ENCODE data around the gene YOD1. TPM values are rescaled to one million over a fixed set of nuclear protein-coding genes. Genes with fewer than 3 reads are reported as not detected.

Gene YOD1
- total RNA-seq, 1 experiment from 2014 or later: 63.9 TPM

- no peaks in the 10 kb centered on the region for H4K20me1 ChIP-seq (ENCODE audit: low read length)
- intact Hi-C loops (cut with micrococcal nuclease): no loop called here
- BruUV-seq (replicated peaks): no TSS peak
- H3K79me2 ChIP-seq (ENCODE audit: low read length): peaks cover 31% of the 10 kb centered on the region
- peaks cover 27% of the 10 kb centered on the region; the same call in 1 of the 2 replicates for H3K36me3 ChIP-seq (ENCODE audit: low read depth, low read length)
- peak overlapping the region; percentile 55; the same call in 1 of the 2 replicates for H3K4me2 ChIP-seq (ENCODE audit: low read length)
- no peak overlapping the region for H2AFZ ChIP-seq (ENCODE audit: low read length)
- peak overlapping the region; percentile 86 for H3K9ac ChIP-seq (ENCODE audit: low read length)
- H3K27ac ChIP-seq (ENCODE audit: low read length): peak overlapping the region; percentile 95
- DNase-seq: no peak
- H3K4me1 ChIP-seq (ENCODE audit: insufficient read depth, low read length): peaks cover 68% of the 10 kb centered on the region
- TF ChIP-seq EZH2phosphoT487 (IDR thresholded peaks at IDR 0.05; ENCODE audit: borderline replicate concordance, low read length) (no peak), EZH2 (IDR thresholded peaks at IDR 0.05; ENCODE audit: low read length, unreplicated experiment) (no peak), CTCF (conservative IDR thresholded peaks at IDR 0.05; ENCODE audit: low read depth, low read length) (no peak)
- no peaks in the 10 kb centered on the region for H3K9me3 ChIP-seq (ENCODE audit: low read length)
- no peak overlapping the region for H3K4me3 ChIP-seq (ENCODE audit: low read length)
- H3K27me3 ChIP-seq (ENCODE audit: low read length): no peaks in the 10 kb centered on the region
- POLR2A ChIA-PET (ENCODE audit: unreplicated experiment): interaction anchor here (0.5 to 5.8 kb wide), 6 partner anchors 13 to 302 kb away, joined by 3 to 97 read pairs (median 4); partner anchors contain the start of gene C1orf116
- ATAC-seq: no peak
- H3K9me2 ChIP-seq (replicated peaks; ENCODE audit: low read length): no peaks in the 10 kb centered on the region
- CTCF ChIA-PET: interaction anchor here (3.7 kb wide), 1 partner anchor 36 kb away, joined by 22 read pairs; no protein-coding TSS in a partner anchor
- peaks cover 17% of the 10 kb centered on the region for H3F3A ChIP-seq (ENCODE audit: low read length, unreplicated experiment)
Measured at GRCh38 chr1:207019161-207019560, 31.8 kb downstream of the YOD1 start.

GRCh38 chr1:207018707-207019106 is 32.3 kb downstream of the YOD1 start:
- TSS peak; percentile 72 for BruUV-seq (replicated peaks)
- Histone ChIP-seq H3K9me2 (replicated peaks; ENCODE audit: low read length) (no peaks in the 10 kb centered on the region), H3K27me3 (ENCODE audit: low read length) (no peaks in the 10 kb centered on the region), H4K20me1 (ENCODE audit: low read length) (no peaks in the 10 kb centered on the region), H3K36me3 (ENCODE audit: low read depth, low read length) (peaks cover 23% of the 10 kb centered on the region; the same call in 1 of the 2 replicates), H3F3A (ENCODE audit: low read length, unreplicated experiment) (peaks cover 17% of the 10 kb centered on the region), H3K27ac (ENCODE audit: low read length) (peak overlapping the region; percentile 95), H3K9ac (ENCODE audit: low read length) (peak overlapping the region; percentile 86), H3K4me1 (ENCODE audit: insufficient read depth, low read length) (peaks cover 64% of the 10 kb centered on the region), H3K4me3 (ENCODE audit: low read length) (no peak overlapping the region), H3K9me3 (ENCODE audit: low read length) (no peaks in the 10 kb centered on the region), H3K79me2 (ENCODE audit: low read length) (peaks cover 26% of the 10 kb centered on the region), H2AFZ (ENCODE audit: low read length) (no peak overlapping the region), H3K4me2 (ENCODE audit: low read length) (peak overlapping the region; percentile 38)
- TF ChIP-seq CTCF (conservative IDR thresholded peaks at IDR 0.05; ENCODE audit: low read depth, low read length): no peak
- TF ChIP-seq EZH2 (IDR thresholded peaks at IDR 0.05; ENCODE audit: low read length, unreplicated experiment): no peak
- TF ChIP-seq EZH2phosphoT487 (IDR thresholded peaks at IDR 0.05; ENCODE audit: borderline replicate concordance, low read length): no peak
- intact Hi-C loops (cut with micrococcal nuclease): loop anchor here (1.0 kb wide), 1 partner anchor 9 kb away; no protein-coding TSS in a partner anchor
- ATAC-seq (no peak), DNase-seq (peak; percentile 27)
- ChIA-PET CTCF (interaction anchor here (3.7 kb wide), 1 partner anchor 36 kb away, joined by 22 read pairs; no protein-coding TSS in a partner anchor), POLR2A (ENCODE audit: unreplicated experiment) (interaction anchor here (0.6 to 5.8 kb wide), 9 partner anchors 9 to 34 kb away, joined by 3 to 97 read pairs (median 5); partner anchors contain the start of gene C1orf116)

Data from PC-3 (cell line).